ENCODE data around the gene GDPD5. TPM values are rescaled to one million over a fixed set of nuclear protein-coding genes. Genes with fewer than 3 reads are reported as not detected.

The GDPD5 gene
- total RNA-seq, 3 donors from 2014 or later (not counting 1 experiment from before 2014, with no cell fraction given), result 49.7 to 95.2 (median 60.2) TPM

GRCh38 chr11:75467881-75468280 lies 57.9 kb downstream of the GDPD5 start:
- no peaks in the 10 kb centered on the region for H3K4me1 ChIP-seq (ENCODE audit: control insufficient read depth, insufficient read depth, low read length)
- DNase-seq (no peak), ATAC-seq (no peak)
- Mint-ChIP-seq H3K4me3 (no peak overlapping the region), H3K36me3 (no peaks in the 10 kb centered on the region), H3K9me3 (no peaks in the 10 kb centered on the region), H3K4me1 (peaks cover 0 to 5% of the 10 kb centered on the region in 2 donors), H3K27ac (no peak overlapping the region), H3K27me3 (ENCODE audit: low read depth in 2 of 2) (peaks cover 0 to 3% of the 10 kb centered on the region in 2 donors)
- TF ChIP-seq CTCF (IDR thresholded peaks at IDR 0.05), result no peak
- no peaks in the 10 kb centered on the region for H3K9me3 ChIP-seq (ENCODE audit: control insufficient read depth, insufficient read depth, low read length)
- no peak overlapping the region for H3K27ac ChIP-seq (ENCODE audit: low read length)
- intact Hi-C loops (cut with micrococcal nuclease), result no loop called here
- H3K27me3 ChIP-seq (ENCODE audit: control insufficient read depth, insufficient read depth, low read length), result no peaks in the 10 kb centered on the region
- no peak overlapping the region for H3K4me3 ChIP-seq (ENCODE audit: low read length)
- 80% methylated on average over 4 of the region's 4 CpGs for WGBS (ENCODE audit: insufficient coverage)
- H3K36me3 ChIP-seq (ENCODE audit: control insufficient read depth, insufficient read depth, low read length), result no peaks in the 10 kb centered on the region

GRCh38 chr11:75467311-75467710 lies 58.4 kb downstream of the GDPD5 start:
- Histone ChIP-seq H3K4me1 (ENCODE audit: control insufficient read depth, insufficient read depth, low read length) (no peaks in the 10 kb centered on the region), H3K9me3 (ENCODE audit: control insufficient read depth, insufficient read depth, low read length) (no peaks in the 10 kb centered on the region), H3K4me3 (ENCODE audit: low read length) (no peak overlapping the region), H3K27ac (ENCODE audit: low read length) (no peak overlapping the region), H3K36me3 (ENCODE audit: control insufficient read depth, insufficient read depth, low read length) (no peaks in the 10 kb centered on the region), H3K27me3 (ENCODE audit: control insufficient read depth, insufficient read depth, low read length) (no peaks in the 10 kb centered on the region)
- Mint-ChIP-seq H3K4me1 (peaks cover 0 to 5% of the 10 kb centered on the region in 2 donors), H3K4me3 (no peak overlapping the region), H3K36me3 (no peaks in the 10 kb centered on the region), H3K27me3 (ENCODE audit: low read depth in 2 of 2) (no peaks in the 10 kb centered on the region), H3K9me3 (no peaks in the 10 kb centered on the region), H3K27ac (no peak overlapping the region)
- 90% methylated on average over 7 of the region's 8 CpGs for WGBS (ENCODE audit: insufficient coverage)
- DNase-seq (no peak), ATAC-seq (no peak)
- TF ChIP-seq CTCF (IDR thresholded peaks at IDR 0.05), result no peak
- intact Hi-C loops (cut with micrococcal nuclease), result no loop called here

GRCh38 chr11:75465701-75466531 lies 59.8 kb downstream of the GDPD5 start:
- no peaks in the 10 kb centered on the region for H3K9me3 ChIP-seq (ENCODE audit: control insufficient read depth, insufficient read depth, low read length)
- DNase-seq, result no peak
- no peaks in the 10 kb centered on the region for H3K27me3 ChIP-seq (ENCODE audit: control insufficient read depth, insufficient read depth, low read length)
- ATAC-seq, result no peak
- H3K9me3 Mint-ChIP-seq, result no peaks in the 10 kb centered on the region
- intact Hi-C loops (cut with micrococcal nuclease), result no loop called here
- peak overlapping the region in 1 of 2 donors; percentile 31 for H3K27ac Mint-ChIP-seq
- H3K4me1 Mint-ChIP-seq, result peaks cover 0 to 5% of the 10 kb centered on the region in 2 donors
- no peak overlapping the region for H3K27ac ChIP-seq (ENCODE audit: low read length)
- no peaks in the 10 kb centered on the region for H3K36me3 ChIP-seq (ENCODE audit: control insufficient read depth, insufficient read depth, low read length)
- no peaks in the 10 kb centered on the region for H3K4me1 ChIP-seq (ENCODE audit: control insufficient read depth, insufficient read depth, low read length)
- no peaks in the 10 kb centered on the region for H3K27me3 Mint-ChIP-seq (ENCODE audit: low read depth in 2 of 2)
- no peak overlapping the region for H3K4me3 Mint-ChIP-seq
- no peaks in the 10 kb centered on the region for H3K36me3 Mint-ChIP-seq
- WGBS (ENCODE audit: insufficient coverage), result 93% methylated on average over 10 of the region's 11 CpGs
- H3K4me3 ChIP-seq (ENCODE audit: low read length), result no peak overlapping the region
- no peak for TF ChIP-seq CTCF (IDR thresholded peaks at IDR 0.05)

Data from natural killer cell (primary cell).